SHP77 treated with DMSO at 0.1 percent for 48 hours (cell line): ENCODE data around the gene TFR2.
"Not testable (repeated sequence)": the region's sequence is repeated elsewhere in the genome, so short reads cannot be mapped to it uniquely, and the experiment has no call there.

Experiments
- DNase-seq: peaks from one replicate; lab custom pipeline; 2025; lab: John Stamatoyannopoulos, UW

Gene TFR2

DNA sequence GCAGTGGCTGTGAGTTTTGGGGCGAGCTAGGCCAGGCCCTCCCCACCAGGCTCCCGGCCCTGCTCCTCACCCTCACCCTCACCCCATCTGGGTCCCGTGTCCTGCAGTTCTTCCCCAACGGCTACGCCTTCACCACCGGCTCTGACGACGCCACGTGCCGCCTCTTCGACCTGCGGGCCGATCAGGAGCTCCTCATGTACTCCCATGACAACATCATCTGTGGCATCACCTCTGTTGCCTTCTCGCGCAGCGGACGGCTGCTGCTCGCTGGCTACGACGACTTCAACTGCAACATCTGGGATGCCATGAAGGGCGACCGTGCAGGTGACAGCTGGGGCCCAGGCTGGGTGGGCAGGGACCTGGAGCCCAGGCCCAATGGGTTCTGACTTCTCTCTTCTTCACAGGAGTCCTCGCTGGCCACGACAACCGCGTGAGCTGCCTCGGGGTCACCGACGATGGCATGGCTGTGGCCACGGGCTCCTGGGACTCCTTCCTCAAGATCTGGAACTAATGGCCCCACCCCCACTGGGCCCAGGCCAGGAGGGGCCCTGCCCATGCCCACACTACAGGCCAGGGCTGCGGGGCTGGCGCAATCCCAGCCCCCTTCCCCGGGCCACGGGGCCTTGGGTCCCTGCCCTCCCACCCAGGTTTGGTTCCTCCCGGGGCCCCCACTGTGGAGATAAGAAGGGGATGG lies 37.1 kb upstream of the TFR2 start:
- no peak for DNase-seq

DNA sequence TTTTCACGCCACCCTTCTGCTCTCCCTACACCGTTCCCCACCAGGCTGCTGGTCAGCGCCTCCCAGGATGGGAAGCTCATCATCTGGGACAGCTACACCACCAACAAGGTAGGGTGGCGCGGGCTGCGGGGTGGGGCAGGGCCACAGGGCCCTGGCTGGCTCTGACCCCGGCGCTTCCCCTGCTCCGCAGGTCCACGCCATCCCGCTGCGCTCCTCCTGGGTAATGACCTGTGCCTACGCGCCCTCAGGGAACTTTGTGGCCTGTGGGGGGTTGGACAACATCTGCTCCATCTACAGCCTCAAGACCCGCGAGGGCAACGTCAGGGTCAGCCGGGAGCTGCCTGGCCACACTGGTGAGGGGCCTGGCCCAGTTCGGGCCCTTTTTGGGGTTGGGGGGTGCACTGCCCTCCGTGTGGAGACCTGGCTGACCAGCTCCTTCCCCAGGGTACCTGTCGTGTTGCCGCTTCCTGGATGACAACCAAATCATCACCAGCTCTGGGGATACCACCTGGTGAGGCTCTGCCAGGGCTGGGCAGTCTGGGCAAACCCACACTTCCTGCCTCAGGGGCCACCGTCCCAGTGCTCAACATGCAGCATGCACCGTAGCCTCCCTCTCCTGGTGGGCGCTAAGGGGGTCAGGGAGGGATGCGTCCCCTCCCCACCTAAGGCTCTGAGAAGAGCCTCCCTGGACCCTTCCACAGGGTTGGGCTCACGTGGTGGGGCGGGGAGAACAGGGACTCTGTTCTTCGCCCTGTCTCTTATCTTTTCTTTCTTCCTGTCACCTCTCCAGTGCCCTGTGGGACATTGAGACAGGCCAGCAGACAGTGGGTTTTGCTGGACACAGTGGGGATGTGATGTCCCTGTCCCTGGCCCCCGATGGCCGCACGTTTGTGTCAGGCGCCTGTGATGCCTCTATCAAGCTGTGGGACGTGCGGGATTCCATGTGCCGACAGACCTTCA lies 36.2 kb upstream of the TFR2 start:
- no peak for DNase-seq

DNA sequence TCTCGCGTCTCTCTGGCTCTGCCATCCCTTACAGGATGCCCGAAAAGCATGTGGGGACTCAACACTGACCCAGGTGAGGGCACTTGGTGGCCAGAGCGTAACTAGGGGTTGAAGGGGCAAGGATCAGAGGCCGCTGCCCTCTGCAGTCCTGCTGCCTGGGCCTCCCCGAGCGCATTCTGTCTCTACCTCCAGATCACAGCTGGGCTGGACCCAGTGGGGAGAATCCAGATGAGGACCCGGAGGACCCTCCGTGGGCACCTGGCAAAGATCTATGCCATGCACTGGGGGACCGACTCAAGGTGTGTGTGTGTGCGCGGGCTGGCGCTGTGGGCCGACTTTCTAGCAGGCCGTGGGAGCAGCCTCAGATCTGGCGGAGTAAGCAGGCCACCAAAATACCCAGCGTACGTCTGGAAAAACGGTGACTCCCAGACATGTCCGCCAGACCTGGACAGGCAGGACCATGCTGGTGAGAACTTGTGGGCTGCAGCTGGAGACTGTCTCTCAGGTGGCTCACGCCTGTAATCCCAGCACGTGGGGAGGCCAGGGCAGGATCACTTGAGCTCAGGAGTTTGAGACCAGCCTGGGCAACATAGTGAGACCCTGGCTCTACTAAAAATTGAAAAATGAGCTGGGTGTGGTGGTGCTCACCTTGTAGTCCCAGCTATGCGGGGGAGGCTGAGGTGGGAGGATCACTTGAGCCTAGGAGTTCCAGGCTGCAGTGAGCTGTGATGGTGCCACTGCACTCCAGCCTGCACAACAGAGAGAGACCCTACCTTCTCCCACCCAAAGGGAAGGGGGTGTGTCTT lies 35.4 kb upstream of the TFR2 start:
- no peak for DNase-seq

DNA sequence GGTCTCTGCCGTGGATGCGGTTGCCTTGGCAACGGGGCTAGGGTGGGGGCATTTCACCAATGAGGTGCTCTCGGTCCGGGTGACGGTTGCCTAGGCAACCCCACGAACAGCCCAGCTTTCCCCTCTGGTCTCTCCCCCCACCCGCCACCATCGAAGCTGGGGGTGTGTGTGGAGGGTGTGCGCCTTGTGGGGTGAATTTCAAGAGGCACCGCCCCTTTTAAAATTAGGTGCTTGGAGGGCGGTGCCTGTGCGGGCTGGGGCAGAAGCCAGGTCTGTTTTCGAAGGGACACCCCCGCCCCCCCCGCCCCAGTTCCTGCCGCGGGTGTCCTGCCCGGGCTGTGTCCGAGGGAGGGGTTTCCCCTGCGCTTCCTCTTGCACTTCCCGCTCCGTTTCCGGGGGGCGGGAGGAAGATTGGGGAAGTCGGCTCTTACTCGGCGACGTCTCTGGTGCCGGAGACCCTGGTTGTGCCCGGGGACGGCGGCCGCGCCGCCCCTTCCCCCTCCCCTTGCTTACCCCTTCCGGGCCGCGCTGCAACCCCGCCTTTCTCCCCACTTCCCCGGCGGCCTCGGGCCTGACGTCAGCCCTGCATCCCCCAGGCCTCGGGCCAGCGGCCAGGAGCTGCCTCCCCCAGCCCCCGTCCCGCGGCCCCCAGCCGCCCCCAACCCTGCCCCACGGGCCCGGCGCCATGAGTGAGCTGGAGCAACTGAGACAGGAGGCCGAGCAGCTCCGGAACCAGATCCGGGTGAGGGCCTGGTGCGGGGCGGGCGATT lies 34.4 kb upstream of the TFR2 start:
- no peak for DNase-seq

DNA sequence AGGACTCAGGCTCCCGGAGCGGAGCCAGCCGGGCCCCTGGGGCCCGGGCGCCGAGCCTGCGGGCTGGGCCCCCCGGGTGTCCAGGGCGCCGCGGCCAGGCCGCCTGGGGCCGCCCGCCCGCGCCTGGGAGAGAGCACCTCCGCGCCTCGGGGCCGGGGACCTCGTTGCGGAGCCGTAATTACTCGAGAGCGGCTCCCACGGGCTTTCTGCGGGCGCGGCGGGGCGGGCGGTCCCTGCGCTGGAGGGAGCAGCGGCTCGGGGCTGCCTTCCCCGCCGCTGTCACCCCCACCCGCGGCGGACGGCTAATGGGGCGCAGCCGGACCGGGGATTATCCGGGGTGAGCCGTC lies 33.7 kb upstream of the TFR2 start:
- no peak for DNase-seq

DNA sequence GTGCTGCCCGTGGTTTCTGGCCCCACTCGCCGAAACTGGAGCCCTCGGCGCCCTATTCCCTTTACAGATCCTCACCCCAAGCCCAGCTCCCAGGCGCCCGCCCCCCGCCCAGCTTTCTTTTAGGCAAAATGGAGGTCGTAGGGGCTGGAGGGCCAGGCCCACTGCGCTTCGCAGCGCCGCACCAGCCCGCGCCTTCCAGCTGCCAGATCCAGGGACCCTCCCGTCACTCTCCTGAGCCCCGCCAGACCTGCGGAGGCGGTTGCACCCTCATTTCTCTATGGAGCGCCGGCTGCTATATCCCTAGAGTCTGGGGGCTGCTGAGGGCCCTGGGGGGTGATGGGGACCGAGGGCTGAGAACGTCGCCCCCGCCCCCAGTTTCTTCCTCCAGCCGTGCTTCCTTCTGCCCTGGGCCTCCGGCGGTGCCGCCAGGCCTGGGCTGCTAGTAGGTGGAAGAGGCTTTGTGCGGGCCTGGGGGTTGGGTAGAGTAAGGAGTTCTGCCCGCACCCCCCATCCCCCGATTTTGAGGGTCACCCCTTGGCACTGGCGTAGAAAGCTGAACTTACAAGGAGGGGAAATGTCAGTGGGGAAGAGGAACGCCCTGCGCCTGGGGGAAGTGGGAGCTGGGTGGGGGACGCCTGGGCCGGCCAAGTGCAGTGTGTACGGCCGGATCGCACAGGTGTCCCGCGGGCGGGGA lies 33.2 kb upstream of the TFR2 start:
- no peak for DNase-seq

DNA sequence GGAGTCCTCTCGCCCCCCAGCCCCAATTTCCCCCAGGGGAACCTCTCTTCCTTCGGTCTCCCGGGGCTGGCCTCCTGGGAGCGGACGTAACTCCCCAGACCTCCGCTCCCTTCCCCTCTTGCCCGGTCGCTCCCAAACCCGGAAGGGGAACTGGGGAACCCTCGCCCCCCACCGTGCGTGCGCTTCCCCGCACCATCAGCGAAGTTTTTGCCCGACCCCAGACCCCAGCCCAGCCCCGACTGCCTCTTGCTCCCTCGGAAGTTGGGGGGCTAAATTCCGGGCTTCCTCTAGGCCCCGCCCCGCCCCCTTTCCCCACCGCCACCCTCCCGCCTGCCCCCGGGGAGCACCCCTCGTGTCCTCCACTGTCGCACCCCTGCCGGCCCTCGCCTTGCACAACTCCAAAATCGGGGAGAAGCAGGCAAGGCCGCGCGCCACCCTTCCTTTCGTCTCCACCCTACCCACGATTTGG lies 32.6 kb upstream of the TFR2 start:
- DNase-seq: no peak

DNA sequence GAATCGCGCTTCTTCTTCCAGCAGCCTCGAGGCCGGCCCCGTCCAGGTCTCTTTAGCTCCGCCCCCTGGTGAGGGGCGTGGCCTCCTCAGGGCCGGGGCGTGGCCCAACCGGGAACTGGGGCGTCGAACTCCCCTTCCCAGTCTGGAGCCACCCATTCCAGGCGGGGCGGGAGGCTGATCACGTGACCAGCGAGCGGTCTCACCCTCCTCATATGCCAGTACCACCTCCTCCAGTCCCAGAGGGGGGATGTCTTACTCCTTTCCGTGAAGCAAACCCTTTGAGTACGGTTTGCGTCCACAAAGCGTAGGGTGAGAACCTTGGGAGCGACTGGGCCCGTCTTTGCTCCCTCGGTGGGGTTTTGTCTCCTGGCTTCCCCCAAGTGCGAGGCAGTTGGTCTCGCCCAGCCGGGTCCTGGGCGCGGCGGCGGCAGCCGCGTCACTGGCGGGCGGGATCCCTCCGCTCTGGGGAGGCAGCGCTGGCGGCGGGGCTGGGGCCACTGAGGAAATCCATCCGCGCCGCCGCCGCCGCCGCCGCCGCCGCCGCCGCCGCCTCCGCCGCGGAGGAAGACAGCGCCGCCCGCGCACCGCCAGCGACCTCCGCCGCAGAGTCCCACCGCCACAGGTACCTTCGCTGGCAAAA lies 32.1 kb upstream of the TFR2 start, which contains the start of gene GNB2:
GNB2 (plus strand) TSS at position 439 of the 640 bp plus-strand sequence. CDS start 2,526 bp downstream, outside the sequence.
- peak; percentile 85 for DNase-seq

DNA sequence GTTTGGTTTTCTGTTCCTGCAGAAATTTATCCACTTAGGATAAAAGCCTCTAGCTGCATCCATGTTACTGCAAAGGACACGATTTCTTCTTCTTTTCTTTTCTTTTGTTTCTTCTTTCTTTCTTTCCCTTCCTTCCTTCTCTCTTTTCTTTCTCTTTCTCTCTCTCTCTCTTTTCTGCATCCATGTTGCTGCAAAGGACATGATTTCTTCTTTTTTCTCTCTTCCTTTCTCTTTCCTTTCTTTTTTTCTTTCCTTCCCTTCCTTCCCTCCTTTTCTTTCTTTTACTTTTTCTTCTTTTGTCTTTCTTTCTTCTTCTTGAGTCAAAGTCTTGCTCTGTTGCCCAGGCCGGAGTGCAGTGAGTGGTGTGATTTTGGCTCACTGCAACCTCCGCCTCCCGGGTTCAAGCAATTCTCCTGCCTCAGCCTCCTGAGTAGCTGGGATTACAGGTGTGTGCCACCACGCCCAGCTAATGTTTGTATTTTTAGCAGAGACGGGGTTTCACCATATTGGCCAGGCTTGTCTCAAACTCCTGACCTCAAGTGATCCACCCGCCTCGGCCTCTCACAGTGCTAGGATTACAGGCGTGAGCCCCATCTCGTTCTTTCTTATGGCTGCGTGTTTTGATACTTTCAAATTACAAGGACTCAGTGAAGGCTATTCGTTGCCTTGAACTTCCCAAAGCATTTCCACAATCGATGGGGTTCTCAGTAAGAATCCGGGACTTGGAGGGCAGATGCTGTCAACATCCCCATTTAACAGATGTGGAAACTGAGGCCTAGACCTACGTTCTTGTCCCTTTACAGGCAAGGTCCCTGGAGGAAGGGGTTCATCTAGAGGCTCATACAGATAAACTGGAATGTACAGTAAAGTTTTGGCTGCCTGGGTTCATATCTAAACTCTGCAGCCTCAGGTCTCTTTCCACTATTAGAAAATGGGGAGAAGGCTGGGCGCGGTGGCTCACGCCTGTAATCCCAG lies 30.3 kb upstream of the TFR2 start:
- no peak for DNase-seq

DNA sequence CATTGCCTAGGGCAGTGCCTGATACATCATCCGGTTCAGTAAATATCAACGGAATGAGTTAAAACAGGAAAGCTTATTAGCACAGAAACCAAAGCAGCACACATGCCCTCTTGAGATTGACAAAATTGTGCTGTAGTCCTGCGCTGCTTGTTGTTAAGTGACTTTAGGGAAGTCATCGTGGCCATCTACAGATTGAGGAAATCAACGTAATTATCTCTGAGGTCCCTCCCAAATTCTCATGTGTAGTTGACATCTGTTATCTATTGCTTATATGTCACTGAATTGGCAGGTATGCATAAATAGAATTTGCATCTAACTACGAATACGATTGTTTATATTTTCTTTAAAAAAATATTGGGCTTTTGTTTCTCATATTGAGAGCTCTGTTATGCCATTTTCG lies 28.7 kb upstream of the TFR2 start:
- DNase-seq: no peak

DNA sequence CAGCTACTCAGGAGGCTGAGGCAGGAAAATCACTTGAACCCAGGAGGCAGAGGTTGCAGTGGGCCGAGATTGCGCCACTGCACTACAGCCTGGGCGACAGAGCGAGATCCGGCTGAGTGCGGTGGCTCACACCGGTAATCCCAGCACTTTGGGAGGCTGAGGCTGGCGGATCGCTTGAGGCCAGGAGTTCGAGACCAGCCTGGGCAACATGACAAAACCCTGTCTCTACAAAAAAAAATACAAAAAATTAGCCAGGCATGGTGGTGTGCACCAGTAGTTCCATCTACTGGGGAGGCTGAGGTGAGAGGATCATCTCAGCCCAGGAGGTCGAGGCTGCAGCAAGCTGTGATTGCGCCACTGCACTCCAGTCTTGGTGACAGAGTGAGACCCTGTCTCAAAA lies 27.8 kb upstream of the TFR2 start:
- not testable (repeated sequence) for DNase-seq

DNA sequence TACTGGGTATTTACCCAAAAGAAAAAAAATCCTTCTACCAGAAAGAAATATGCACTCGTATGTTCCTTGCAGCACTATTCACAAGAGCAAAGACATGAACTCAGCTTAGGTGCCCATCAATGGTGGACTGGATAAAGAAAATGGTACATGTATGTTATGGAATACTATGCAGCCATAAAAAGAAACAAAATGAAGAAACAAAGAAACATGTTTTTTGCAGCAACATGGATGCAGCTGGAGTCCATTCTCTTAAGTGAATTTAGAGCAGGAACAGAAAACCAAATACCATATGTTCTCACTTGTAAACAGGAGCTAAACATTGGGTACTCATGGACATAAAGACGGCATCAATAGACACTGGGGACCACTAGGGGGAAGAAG lies 26.7 kb upstream of the TFR2 start:
- DNase-seq: no peak

DNA sequence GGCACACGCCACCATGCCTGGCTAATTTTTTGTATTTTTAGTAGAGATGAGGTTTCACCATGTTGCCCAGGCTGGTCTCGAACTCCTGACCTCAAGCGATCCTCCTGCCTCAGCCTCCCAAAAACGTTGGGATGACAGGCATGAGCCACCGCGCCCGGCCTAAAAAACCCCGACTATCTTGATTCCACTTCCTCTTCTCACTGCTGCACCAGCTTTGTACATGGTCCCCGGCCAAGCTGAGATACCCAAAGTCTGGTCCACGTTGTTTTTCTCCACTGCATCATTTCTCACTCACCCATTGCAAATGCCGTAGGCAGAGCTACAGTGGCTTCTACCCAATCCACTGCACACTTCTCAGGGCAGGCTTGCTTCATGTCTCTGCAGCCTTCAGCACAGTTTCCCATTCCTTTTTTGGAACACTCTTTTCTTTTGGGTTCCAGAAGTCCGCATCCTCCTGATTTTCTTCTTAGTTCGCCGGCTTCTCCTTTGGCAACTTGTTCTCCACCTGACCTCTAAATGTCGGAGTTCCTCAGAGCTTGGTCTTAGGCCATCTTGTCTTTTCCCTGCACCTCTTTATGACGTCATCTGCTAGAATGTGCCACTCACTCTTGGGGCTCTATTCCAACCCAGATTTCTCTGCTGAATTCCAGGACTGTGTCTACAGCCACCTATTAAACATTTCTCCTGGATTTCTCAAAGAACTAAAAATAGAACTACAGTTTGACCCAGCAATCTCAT lies 26.1 kb upstream of the TFR2 start:
- DNase-seq: no peak

DNA sequence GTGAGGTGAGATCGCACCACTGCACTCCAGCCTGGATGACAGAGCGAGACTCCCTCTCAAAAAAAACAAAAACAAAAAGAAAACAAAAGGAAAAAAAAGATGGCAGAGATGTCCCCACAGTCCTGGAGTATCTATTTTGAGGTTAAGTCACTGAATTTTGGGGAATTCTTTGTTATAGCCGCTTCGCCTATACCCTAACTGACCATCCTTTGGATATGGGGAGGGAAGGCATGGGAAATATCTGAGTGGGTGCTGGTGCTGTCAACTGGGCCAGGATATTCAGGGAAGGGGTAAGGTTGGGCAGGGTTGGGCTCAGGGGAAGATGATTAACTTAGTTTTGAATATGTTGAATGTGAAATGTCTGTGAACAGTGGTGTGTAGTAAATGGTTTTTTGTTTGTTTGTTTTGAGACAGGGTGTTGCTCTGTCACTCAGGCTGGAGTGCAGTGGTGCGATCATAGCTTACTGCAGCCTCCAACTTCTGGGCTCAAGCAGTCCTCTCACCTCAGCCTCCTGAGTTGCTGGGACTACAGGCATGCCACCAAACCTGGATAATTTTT lies 23.9 kb upstream of the TFR2 start:
- no peak for DNase-seq

DNA sequence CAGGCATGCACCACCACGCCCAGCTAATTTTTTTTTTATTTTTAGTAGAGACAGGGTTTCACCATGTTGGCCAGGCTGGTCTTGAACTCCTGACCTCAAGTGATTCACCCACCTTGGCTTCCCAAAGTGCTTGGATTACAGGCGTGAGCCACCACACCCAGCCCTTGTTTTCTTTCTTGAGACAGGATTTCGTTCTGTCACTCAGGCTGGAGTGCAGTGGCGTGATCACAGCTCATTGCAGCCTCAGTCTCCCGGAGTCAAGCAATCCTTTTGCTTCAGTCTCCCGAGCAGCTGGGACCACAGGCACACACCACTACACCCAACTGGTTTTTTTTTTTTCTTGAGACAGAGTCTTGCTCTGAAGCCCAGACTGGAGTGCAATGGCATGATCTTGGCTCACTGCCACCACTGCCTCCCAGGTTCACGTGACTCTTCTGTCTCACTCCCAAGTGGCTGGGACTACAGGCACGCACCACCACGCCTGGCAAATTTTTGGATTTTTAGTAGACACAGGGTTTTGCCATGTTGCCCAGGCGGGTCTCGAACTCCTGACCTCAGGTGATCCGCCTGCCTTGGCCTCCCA lies 20.9 kb upstream of the TFR2 start:
- DNase-seq: not testable (repeated sequence)

DNA sequence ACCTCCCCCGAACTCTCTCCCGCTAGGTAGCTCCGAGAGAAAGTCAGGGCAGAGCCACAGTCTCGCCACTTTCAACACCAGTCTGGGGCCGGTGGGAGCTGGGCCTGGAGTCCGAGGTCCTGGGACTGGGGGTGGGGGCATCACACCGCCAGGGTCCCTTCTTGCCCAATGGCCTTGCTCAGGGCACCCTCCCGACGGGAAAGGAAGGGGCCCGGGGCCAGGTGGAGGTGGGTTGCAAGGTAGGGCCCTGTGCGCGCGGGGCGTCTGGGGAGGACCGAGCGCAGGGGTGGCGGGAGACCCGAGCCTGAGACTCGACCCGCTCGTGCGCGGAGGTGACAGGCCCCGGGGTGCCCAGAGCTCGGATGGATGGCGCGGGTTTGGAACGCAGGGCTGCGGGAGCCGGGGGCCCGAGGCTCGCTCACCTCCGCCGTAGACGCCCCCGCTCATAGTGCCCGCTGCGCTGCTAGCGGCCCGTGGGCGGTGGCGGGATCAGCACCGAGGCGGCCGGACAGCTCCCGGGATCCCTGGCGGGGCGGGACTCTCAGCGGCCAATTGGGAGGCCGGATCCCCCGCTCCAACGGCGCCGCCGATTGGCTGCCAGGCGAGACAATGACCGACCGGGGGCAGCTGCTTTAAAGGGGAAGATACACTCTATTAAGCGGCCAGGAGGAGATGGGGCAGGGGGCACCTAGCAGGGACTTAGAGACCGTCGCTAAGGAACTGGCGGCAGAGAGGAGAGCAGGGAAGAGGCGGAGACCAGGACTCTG lies 14.7 kb upstream of the TFR2 start, which contains the start of gene ACTL6B:
ACTL6B (minus strand) TSS at position 541 of the 767 bp plus-strand sequence; CDS start at position 447, 94 bp downstream.
- peak; percentile 68 for DNase-seq
